T-helper 2 cell (primary cell): ENCODE data around the gene CBX4.

Experiments
- DNase-seq, 5 experiments: peaks; one replicate each; pipeline versions ENCODE4 v3.0.0 to v3.0.0-alpha.2; 2012 to 2022

Gene CBX4

GRCh38 chr17:79785900-79786810 is 53.1 kb downstream of the CBX4 start:
- DNase-seq = no peak

GRCh38 chr17:79785017-79785899 is 54.0 kb downstream of the CBX4 start:
- no peak for DNase-seq

- no peak for DNase-seq
Observed at GRCh38 chr17:79784353-79785016, 54.8 kb downstream of the CBX4 start.

GRCh38 chr17:79783891-79784290 is 55.3 kb downstream of the CBX4 start:
- no peak for DNase-seq
